Activated B cell treated with CpG ODN at 0.5 μM for 24 hours (primary cell): ENCODE results near the gene ACTR1B. TPM values are rescaled to one million over a fixed set of nuclear protein-coding genes. Genes with fewer than 3 reads are reported as not detected.

Experiments
- ATAC-seq: fragments of 200-7000 bp; cut with Tn5 transposase; one replicate; pipeline ENCODE4 v1.10.0; 2021; ENCODE audit warnings: low read depth, mild to moderate bottlenecking, moderate library complexity
- CTCF ChIA-PET: fragments of 350-600 bp; sonication (Branson Sonifier 250); formaldehyde crosslinking; loops from one replicate; lab custom pipeline; 2021; ENCODE audit warnings: antibody characterized with exemption; lab: Charles Lee
- POLR2A ChIA-PET: fragments of 350-600 bp; sonication (Branson Sonifier 250); formaldehyde crosslinking; loops from one replicate; lab custom pipeline; 2021; ENCODE audit warnings: antibody characterized with exemption; lab: Charles Lee
- DNase-seq: peaks from one replicate; pipeline ENCODE4 v3.0.0; 2022
- H3K27ac Mint-ChIP-seq: one replicate; pipeline ENCODE4 v1.8.0; 2020; ENCODE audit warnings: mixed read lengths
- H3K27me3 Mint-ChIP-seq: one replicate; pipeline ENCODE4 v1.8.0; 2021; ENCODE audit warnings: mixed read lengths
- H3K36me3 Mint-ChIP-seq: one replicate; pipeline ENCODE4 v1.8.0; 2021; ENCODE audit warnings: low read depth, mixed read lengths
- H3K4me1 Mint-ChIP-seq: one replicate; pipeline ENCODE4 v1.8.0; 2021; ENCODE audit warnings: mixed read lengths
- H3K4me3 Mint-ChIP-seq: one replicate; pipeline ENCODE4 v1.8.0; 2020; ENCODE audit warnings: mild to moderate bottlenecking, mixed read lengths
- H3K9me3 Mint-ChIP-seq: one replicate; pipeline ENCODE4 v1.8.0; 2020; ENCODE audit warnings: mixed read lengths
- CTCF ChIP-seq: fragments of 200-600 bp; IDR thresholded peaks from one replicate; pipeline ENCODE4 v1.8.0; 2022; ENCODE audit warnings: antibody characterized with exemption, mild to moderate bottlenecking
- intact Hi-C: fragments of 100-400 bp; cut with micrococcal nuclease; formaldehyde crosslinking; loops from one replicate; pipeline ENCODE4 v1.15.1; 2024
- total RNA-seq: library from RNA; stranded (reverse); gene quantifications from 2 replicates; pipeline ENCODE4 v1.2.3, GENCODE V29; 2022

ACTR1B gene
- total RNA-seq, 1 donor from 2014 or later: 55.9 TPM

DNA sequence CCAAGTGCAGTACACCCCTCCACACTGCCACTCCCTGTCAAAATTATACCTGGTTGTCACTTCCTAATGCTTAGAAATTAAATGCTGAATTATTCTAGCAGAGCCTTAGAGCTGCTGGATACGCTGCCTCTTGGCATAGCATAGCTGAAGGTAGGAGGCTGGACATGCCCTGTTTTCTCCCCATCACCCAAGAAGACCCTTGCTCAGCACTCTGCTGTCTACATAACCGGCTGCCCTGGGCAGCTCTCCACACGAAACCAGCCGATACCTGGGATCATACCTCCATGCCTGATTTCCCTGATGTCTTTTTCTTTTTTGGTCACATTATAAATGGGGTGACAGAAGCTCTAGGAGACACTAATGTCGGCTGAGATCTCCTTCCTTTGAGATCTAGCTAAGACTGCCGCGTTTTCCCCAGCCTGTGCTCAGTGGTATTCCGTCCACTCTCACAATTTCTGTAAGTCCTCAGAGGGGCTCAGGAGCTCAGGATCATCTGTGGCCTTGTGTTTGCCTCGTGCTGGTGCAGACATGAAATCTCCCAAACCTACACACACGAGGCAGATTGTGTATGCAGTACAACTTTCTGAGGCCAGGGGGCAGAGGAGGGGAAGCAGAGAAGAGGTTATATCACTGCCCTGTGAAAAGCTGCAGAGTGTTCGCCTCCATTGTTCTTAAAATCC is 36.1 kb upstream of the ACTR1B start:
- Mint-ChIP-seq H3K36me3 (no peaks in the 10 kb centered on the region), H3K4me1 (peaks cover 6% of the 10 kb centered on the region), H3K9me3 (no peaks in the 10 kb centered on the region), H3K27ac (no peak overlapping the region), H3K4me3 (no peak overlapping the region), H3K27me3 (peaks cover 2% of the 10 kb centered on the region)
- POLR2A ChIA-PET: interaction anchor here (0.8 to 1.2 kb wide), 2 partner anchors 36 to 55 kb away, joined by 3 read pairs; partner anchors contain the start of gene COX5B
- no peak for DNase-seq
- peak; percentile 86 for ATAC-seq
- no peak for TF ChIP-seq CTCF
- intact Hi-C loops: loop anchor here (1.0 to 10.0 kb wide), 4 partner anchors 48 to 685 kb away; partner anchors contain the start of gene ANKRD36
- CTCF ChIA-PET: interaction anchor here (0.8 to 6.8 kb wide), 13 partner anchors 19 to 688 kb away, joined by 3 to 123 read pairs (median 8); partner anchors contain the start of genes ANKRD36B and COX5B

DNA sequence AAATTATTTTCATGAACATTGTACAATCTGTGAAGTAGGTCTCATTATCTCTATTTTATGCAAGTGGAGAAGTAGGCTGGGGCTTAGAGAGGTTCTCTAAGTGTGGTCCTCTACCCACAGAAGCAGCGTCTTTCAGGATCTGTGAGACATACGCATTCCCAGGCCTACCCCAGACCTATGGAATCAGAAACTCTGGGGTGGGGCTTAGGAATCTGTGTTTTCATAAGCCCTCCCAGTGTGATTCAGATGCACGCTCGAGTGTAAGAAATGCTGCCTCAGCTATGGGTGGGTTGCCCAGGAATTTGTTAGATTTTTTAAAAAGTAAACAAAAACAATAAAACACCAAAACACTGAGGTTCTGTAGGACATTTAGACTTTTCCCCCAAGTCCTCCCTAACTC is 34.7 kb upstream of the ACTR1B start:
- Mint-ChIP-seq H3K4me3 (no peak overlapping the region), H3K27me3 (peaks cover 2% of the 10 kb centered on the region), H3K9me3 (no peaks in the 10 kb centered on the region), H3K4me1 (peaks cover 6% of the 10 kb centered on the region), H3K36me3 (no peaks in the 10 kb centered on the region), H3K27ac (no peak overlapping the region)
- intact Hi-C loops: loop anchor here (10.0 kb wide), 1 partner anchor 584 kb away; the partner anchor contains the start of gene ANKRD36
- ATAC-seq (no peak), DNase-seq (no peak)
- ChIA-PET CTCF (interaction anchor here (0.7 to 6.8 kb wide), 12 partner anchors 10 to 685 kb away, joined by 3 to 123 read pairs (median 9); partner anchors contain the start of genes ACTR1B, ANKRD36B, COX5B and ZAP70), POLR2A (interaction anchor here (0.6 to 2.8 kb wide), 3 partner anchors 53 to 108 kb away, joined by 3 to 16 read pairs (median 3); partner anchors contain the start of genes ANKRD36B and COX5B)
- TF ChIP-seq CTCF: no peak

DNA sequence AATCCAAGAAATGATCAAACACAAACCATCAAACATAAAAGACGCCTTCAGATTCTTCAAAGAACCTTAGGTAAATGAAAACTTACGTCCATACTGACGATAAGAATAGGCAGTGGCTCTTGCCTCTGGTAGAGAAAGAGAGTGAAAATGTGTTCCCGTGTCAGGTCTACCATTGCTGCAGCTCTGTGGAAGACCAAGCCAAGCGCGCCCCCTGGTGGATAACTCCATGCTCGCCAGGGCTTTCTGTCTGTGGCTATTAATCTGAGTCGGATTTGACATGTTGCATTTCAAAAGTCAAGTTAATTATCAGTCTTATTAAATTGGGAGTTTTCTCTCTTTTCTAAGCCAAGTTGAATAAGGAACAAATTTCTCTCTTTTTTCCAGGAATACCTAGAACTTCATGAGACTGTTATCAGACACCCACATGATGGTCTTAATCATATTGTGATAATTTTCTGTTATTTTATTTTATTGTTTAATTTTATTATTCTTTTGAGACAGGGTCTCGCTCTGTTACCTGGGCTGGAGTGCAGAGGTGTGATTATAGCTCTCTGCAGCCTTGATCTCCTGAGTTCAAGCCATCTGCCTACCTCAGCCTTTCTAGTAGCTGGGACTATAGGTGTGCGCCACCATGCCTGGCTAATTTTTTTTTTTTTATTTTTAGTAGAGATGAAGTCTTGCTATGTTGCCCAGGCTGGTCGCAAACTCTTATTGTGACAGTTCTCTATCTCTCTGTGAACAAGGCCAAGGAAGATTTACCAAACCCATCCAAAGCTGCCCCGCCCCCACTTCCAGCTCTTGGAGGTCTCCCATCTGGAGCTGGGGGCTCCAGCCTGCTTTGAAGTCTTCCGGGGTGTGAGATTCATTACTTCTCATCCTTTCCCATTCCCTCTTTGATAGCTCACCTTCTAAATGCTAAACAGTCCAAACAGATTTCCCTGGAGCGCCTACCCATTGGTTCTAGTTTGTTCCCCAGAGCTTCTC is 33.7 kb upstream of the ACTR1B start:
- peak; percentile 80 for DNase-seq
- Mint-ChIP-seq H3K36me3 (no peaks in the 10 kb centered on the region), H3K4me1 (peaks cover 6% of the 10 kb centered on the region), H3K27me3 (peaks cover 2% of the 10 kb centered on the region), H3K9me3 (no peaks in the 10 kb centered on the region), H3K4me3 (peak overlapping the region; percentile 4), H3K27ac (peak overlapping the region; percentile 30)
- intact Hi-C loops: loop anchor here (1.0 to 10.0 kb wide), 4 partner anchors 33 to 583 kb away; partner anchors contain the start of genes ACTR1B and ANKRD36
- CTCF ChIA-PET: interaction anchor here (0.7 to 6.8 kb wide), 13 partner anchors 11 to 686 kb away, joined by 3 to 123 read pairs (median 8); partner anchors contain the start of genes ACTR1B, ANKRD36B and COX5B
- peak; percentile 50 for TF ChIP-seq CTCF
- POLR2A ChIA-PET: interaction anchor here (1.0 to 2.8 kb wide), 3 partner anchors 33 to 107 kb away, joined by 4 to 16 read pairs (median 4); partner anchors contain the start of genes ACTR1B, ANKRD36B and COX5B
- ATAC-seq: peak; percentile 86

DNA sequence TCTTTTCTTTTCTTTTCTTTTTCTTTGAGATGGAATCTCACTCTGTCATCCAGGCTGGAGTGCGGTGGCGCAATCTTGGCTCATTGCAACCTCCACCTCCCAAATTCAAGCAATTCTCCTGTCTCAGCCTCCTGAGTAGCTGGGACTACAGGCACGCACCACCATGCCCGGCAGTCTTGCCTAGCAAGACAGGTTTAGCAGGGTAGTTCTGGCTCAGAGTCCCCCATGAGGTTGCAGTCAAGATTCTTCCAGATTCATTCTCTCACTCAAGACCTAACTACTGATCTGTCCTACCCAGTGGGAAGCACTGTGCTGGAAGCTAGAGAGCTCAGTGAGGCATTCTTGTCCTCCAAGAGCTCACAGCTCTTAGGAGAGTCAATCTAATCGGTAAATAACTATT is 31.9 kb upstream of the ACTR1B start:
- H3K36me3 Mint-ChIP-seq: no peaks in the 10 kb centered on the region
- DNase-seq (no peak), ATAC-seq (no peak)
- peaks cover 2% of the 10 kb centered on the region for H3K27me3 Mint-ChIP-seq
- intact Hi-C loops: loop anchor here (2.0 to 10.0 kb wide), 2 partner anchors 51 to 581 kb away; partner anchors contain the start of gene ANKRD36
- peaks cover 6% of the 10 kb centered on the region for H3K4me1 Mint-ChIP-seq
- TF ChIP-seq CTCF: no peak
- H3K9me3 Mint-ChIP-seq: no peaks in the 10 kb centered on the region
- H3K27ac Mint-ChIP-seq: no peak overlapping the region
- H3K4me3 Mint-ChIP-seq: no peak overlapping the region
- POLR2A ChIA-PET: interaction anchor here (2.8 kb wide), 1 partner anchor 105 kb away, joined by 16 read pairs; the partner anchor contains the start of gene ANKRD36B
- CTCF ChIA-PET: interaction anchor here (3.4 to 6.8 kb wide), 2 partner anchors 31 to 105 kb away, joined by 15 to 123 read pairs; partner anchors contain the start of genes ACTR1B and ANKRD36B
